H1 (cell line): ENCODE results near the gene CES3. TPM values are rescaled to one million over a fixed set of nuclear protein-coding genes. Genes with fewer than 3 reads are reported as not detected.

Experiments used
- CTCF ChIA-PET: fragments of 300-600 bp; sonication (Branson Sonifier 250); formaldehyde crosslinking; loops from one replicate; lab custom pipeline; 2021; ENCODE audit not compliant: partially characterized antibody; lab: Charles Lee
- POLR2A ChIA-PET: fragments of 300-600 bp; sonication (Branson Sonifier 250); formaldehyde crosslinking; loops from one replicate; lab custom pipeline; 2021; ENCODE audit warnings: inconsistent platforms; ENCODE audit not compliant: partially characterized antibody; lab: Charles Lee
- DNase-seq, 2 experiments: peaks; one replicate each; pipeline versions ENCODE4 v3.0.0 to v3.0.0-alpha.2; 2010 to 2022; ENCODE audit warnings: low spot score in 2 of 2, low read depth in 1 of 2, mixed read lengths in 1 of 2
- FAIRE-seq: peaks from 2 replicates; lab custom pipeline; 2011; peaks lifted over from hg19 to GRCh38; lab: Jason Lieb, UNC
- H2AFZ ChIP-seq: 2 replicates; pipeline ENCODE4 v1.8.1; 2012; ENCODE audit warnings: low read length, inconsistent platforms
- H2AK5ac ChIP-seq: 2 replicates; pipeline ENCODE4 v1.6.1; 2013; ENCODE audit warnings: low read depth, low read length
- H2BK120ac ChIP-seq: replicated peaks from 2 replicates; pipeline ENCODE3; 2013; ENCODE audit warnings: low read depth, low read length, inconsistent platforms
- H2BK12ac ChIP-seq: 2 replicates; pipeline ENCODE4 v1.6.1; 2013; ENCODE audit warnings: low read depth, low read length
- H2BK15ac ChIP-seq: 2 replicates; pipeline ENCODE4 v1.6.1; 2013; ENCODE audit warnings: low read length
- H2BK20ac ChIP-seq: 2 replicates; pipeline ENCODE4 v1.6.1; 2013; ENCODE audit warnings: low read length
- H2BK5ac ChIP-seq: 2 replicates; pipeline ENCODE4 v1.6.1; 2013; ENCODE audit warnings: low read depth, low read length
- H3K14ac ChIP-seq: 2 replicates; pipeline ENCODE4 v1.6.1; 2013; ENCODE audit warnings: inconsistent platforms; ENCODE audit not compliant: insufficient read length
- H3K18ac ChIP-seq: 2 replicates; pipeline ENCODE4 v1.6.1; 2013; ENCODE audit warnings: low read length; ENCODE audit errors: extremely low read depth
- H3K23ac ChIP-seq: 2 replicates; pipeline ENCODE4 v1.6.1; 2013; ENCODE audit warnings: inconsistent platforms; ENCODE audit not compliant: insufficient read length
- H3K23me2 ChIP-seq: 2 replicates; pipeline ENCODE4 v1.6.1; 2013; ENCODE audit warnings: low read depth, low read length
- H3K27ac ChIP-seq: 2 replicates; pipeline ENCODE4 v1.6.1; 2011; ENCODE audit warnings: low read depth, low read length, inconsistent platforms
- H3K27me3 ChIP-seq, 4 experiments: replicated peaks in 1 of 4; 1 replicate in 1 of 4; 2 replicates in 3 of 4; pipeline versions ENCODE4 v1.6.1 to v1.8.1; 2011 to 2013; ENCODE audit warnings: low read length in 3 of 4, mild to moderate bottlenecking in 3 of 4, inconsistent platforms in 2 of 4, mixed read lengths in 2 of 4, moderate library complexity in 1 of 4; ENCODE audit not compliant: control insufficient read depth in 3 of 4, insufficient read depth in 3 of 4; ENCODE audit errors: extremely low read depth in 1 of 4
- H3K36me3 ChIP-seq, 4 experiments: 2 replicates each; pipeline versions ENCODE4 v1.6.1 to v1.8.1; 2011 to 2013; ENCODE audit warnings: mild to moderate bottlenecking in 4 of 4, low read length in 3 of 4, moderate library complexity in 2 of 4, control low read depth in 1 of 4, inconsistent platforms in 1 of 4; ENCODE audit not compliant: insufficient read depth in 4 of 4, control insufficient read depth in 2 of 4
- H3K4ac ChIP-seq: replicated peaks from 2 replicates; pipeline ENCODE3; 2013; ENCODE audit warnings: low read length, low read depth, mixed read lengths, inconsistent platforms; ENCODE audit not compliant: insufficient read length
- H3K4me1 ChIP-seq, 4 experiments: replicated peaks in 1 of 4; 1 replicate in 1 of 4; 2 replicates in 3 of 4; pipeline versions ENCODE4 v1.6.1 to v1.8.1; 2011 to 2013; ENCODE audit warnings: low read length in 3 of 4, inconsistent platforms in 2 of 4, mixed read lengths in 1 of 4; ENCODE audit not compliant: insufficient read depth in 4 of 4, control insufficient read depth in 3 of 4
- H3K4me2 ChIP-seq, 2 experiments: 2 replicates each; pipeline versions ENCODE4 v1.6.1 to v1.8.1; 2011 to 2013; ENCODE audit warnings: low read depth in 2 of 2, low read length in 2 of 2, control low read depth in 1 of 2, inconsistent platforms in 1 of 2, mild to moderate bottlenecking in 1 of 2; ENCODE audit not compliant: insufficient read depth in 1 of 2
- H3K4me3 ChIP-seq, 4 experiments: fragments of 200-600, 300-600 bp in 1 of 4; sonication (generic), shearing (Covaris generic), sonication (Bioruptor Twin) in 1 of 4; 2 replicates each; pipeline versions ENCODE4 v1.5.1 to v1.8.1; 2011 to 2016; ENCODE audit warnings: low read length in 4 of 4, low read depth in 3 of 4, control low read depth in 2 of 4, inconsistent platforms in 2 of 4, mild to moderate bottlenecking in 2 of 4, mixed read lengths in 1 of 4, moderate library complexity in 1 of 4; ENCODE audit not compliant: insufficient read depth in 2 of 4; ENCODE audit errors: extremely low read depth in 1 of 4
- H3K56ac ChIP-seq: replicated peaks from 2 replicates; pipeline ENCODE3; 2013; ENCODE audit warnings: low read depth, mild to moderate bottlenecking, mixed read lengths, low read length, inconsistent platforms; ENCODE audit not compliant: insufficient read length
- H3K79me1 ChIP-seq: 2 replicates; pipeline ENCODE4 v1.6.1; 2013; ENCODE audit warnings: low read depth, low read length, control low read depth
- H3K79me2 ChIP-seq, 2 experiments: 2 replicates each; pipeline versions ENCODE4 v1.6.1 to v1.8.1; 2012 to 2013; ENCODE audit warnings: low read length in 2 of 2, mild to moderate bottlenecking in 2 of 2, inconsistent platforms in 1 of 2; ENCODE audit not compliant: insufficient read depth in 2 of 2, control insufficient read depth in 1 of 2
- H3K9ac ChIP-seq, 4 experiments: replicated peaks in 1 of 4; 1 replicate in 1 of 4; 2 replicates in 3 of 4; pipeline versions ENCODE4 v1.6.1 to v1.8.1; 2011 to 2013; ENCODE audit warnings: low read depth in 3 of 4, low read length in 3 of 4, control low read depth in 2 of 4, mild to moderate bottlenecking in 2 of 4, moderate library complexity in 2 of 4, inconsistent platforms in 1 of 4; ENCODE audit errors: extremely low read depth in 1 of 4
- H3K9me3 ChIP-seq, 2 experiments: 2 replicates each; pipeline versions ENCODE4 v1.6.1 to v1.8.1; 2012 to 2013; ENCODE audit warnings: mild to moderate bottlenecking in 2 of 2, moderate library complexity in 2 of 2, control low read depth in 1 of 2, inconsistent platforms in 1 of 2, low read depth in 1 of 2, low read length in 1 of 2, mixed read lengths in 1 of 2; ENCODE audit not compliant: insufficient read depth in 2 of 2
- H4K20me1 ChIP-seq, 2 experiments: replicated peaks in 1 of 2; 2 replicates each; pipeline versions ENCODE3 to v1.8.1; 2011 to 2013; ENCODE audit warnings: inconsistent platforms in 2 of 2, low read length in 2 of 2, mild to moderate bottlenecking in 1 of 2; ENCODE audit not compliant: insufficient read depth in 2 of 2, control insufficient read depth in 1 of 2
- H4K5ac ChIP-seq: 2 replicates; pipeline ENCODE4 v1.6.1; 2013; ENCODE audit warnings: low read length, low read depth, mixed read lengths, inconsistent platforms; ENCODE audit not compliant: insufficient read length
- H4K8ac ChIP-seq: 2 replicates; pipeline ENCODE4 v1.8.0; 2013; ENCODE audit warnings: mild to moderate bottlenecking, moderate library complexity, low read length, inconsistent platforms; ENCODE audit not compliant: insufficient read depth; ENCODE audit errors: extremely low read depth
- H4K91ac ChIP-seq: replicated peaks from 2 replicates; pipeline ENCODE3; 2013; ENCODE audit warnings: low read length, mixed read lengths, inconsistent platforms; ENCODE audit not compliant: insufficient read length
- CTBP2 ChIP-seq: IDR thresholded peaks from 2 replicates; pipeline ENCODE4 v1.7.0; 2011; ENCODE audit warnings: borderline replicate concordance, mild to moderate bottlenecking, moderate library complexity, mixed read lengths, low read length; ENCODE audit not compliant: insufficient read depth, insufficient read length
- EP300 ChIP-seq, 2 experiments: IDR thresholded peaks; 1 replicate in 1 of 2; 2 replicates in 1 of 2; pipeline ENCODE4 v1.6.1; 2011 to 2012; ENCODE audit warnings: low read depth in 2 of 2, low read length in 2 of 2, mild to moderate bottlenecking in 2 of 2, borderline replicate concordance in 1 of 2, inconsistent platforms in 1 of 2, moderate library complexity in 1 of 2
- HDAC6 ChIP-seq: IDR thresholded peaks from one replicate; pipeline ENCODE4 v1.7.1; 2012; ENCODE audit warnings: low read depth, mild to moderate bottlenecking, inconsistent platforms, low read length, moderate library complexity
- NANOG ChIP-seq: IDR thresholded peaks from 2 replicates; pipeline ENCODE4 v1.6.1; 2011; ENCODE audit warnings: low read length, low read depth, mild to moderate bottlenecking, inconsistent platforms; ENCODE audit not compliant: insufficient read depth, poor library complexity, severe bottlenecking
- PHF8 ChIP-seq: fragments of 200-600 bp; sonication (generic); conservative IDR thresholded peaks from 2 replicates; pipeline ENCODE4 v1.7.1; 2012; ENCODE audit warnings: low read depth, mild to moderate bottlenecking, inconsistent platforms, low read length, moderate library complexity
- POU5F1 ChIP-seq: IDR thresholded peaks from 2 replicates; pipeline ENCODE4 v1.6.1; 2011; ENCODE audit warnings: low read depth, mild to moderate bottlenecking, low read length, moderate library complexity
- RBBP5 ChIP-seq: IDR thresholded peaks from 2 replicates; pipeline ENCODE4 v1.7.1; 2012; ENCODE audit warnings: low read depth, mild to moderate bottlenecking, inconsistent platforms, low read length, moderate library complexity, borderline replicate concordance
- WGBS, 2 experiments: shearing (Covaris generic) in 1 of 2; methylation state at CpG; one replicate each; pipeline versions ENCODE4 v1.1.6 to v1.1.7; 2013 to 2015; ENCODE audit warnings: low lambda C conversion rate in 2 of 2, mixed read lengths in 2 of 2, inconsistent platforms in 1 of 2, low coverage in 1 of 2, missing lambda C conversion rate in 1 of 2; ENCODE audit not compliant: insufficient replicate concordance in 2 of 2, insufficient coverage in 1 of 2, insufficient read length in 1 of 2; ENCODE audit errors: extremely low coverage in 1 of 2, missing lambda C conversion rate in 1 of 2; 5-methylcytosine and 5-hydroxymethylcytosine counted together
- polyA plus RNA-seq, 7 experiments: library from polyadenylated mRNA; depleted of rRNA in 3 of 7; stranded (reverse) in 5 of 7; unstranded in 2 of 7; fragments of >200 nt in 5 of 7; fragments of 200-250 nt in 2 of 7; gene quantifications; 1 replicate in 5 of 7; 2 replicates in 1 of 7; 4 replicates in 1 of 7; pipeline versions ENCODE4 v1.2.1 to v1.2.3, GENCODE V29; 2011 to 2013; ENCODE audit warnings: missing spikeins in 2 of 7, mixed read lengths in 2 of 7
- total RNA-seq: library from RNA; stranded (reverse); fragmentation: NEBNext Ultra II Directional; extraction: Animal tissue kit (Norgen Biotek cat#: 25700); gene quantifications from 2 replicates; pipeline ENCODE4 v1.2.1, GENCODE V29; 2021

Gene CES3
- total and polyA plus RNA-seq, 2 of the 8 experiments (the other 6 are each of a cell fraction or from before 2014, with no cell fraction given) = 1.6 to 2.2 TPM

DNA sequence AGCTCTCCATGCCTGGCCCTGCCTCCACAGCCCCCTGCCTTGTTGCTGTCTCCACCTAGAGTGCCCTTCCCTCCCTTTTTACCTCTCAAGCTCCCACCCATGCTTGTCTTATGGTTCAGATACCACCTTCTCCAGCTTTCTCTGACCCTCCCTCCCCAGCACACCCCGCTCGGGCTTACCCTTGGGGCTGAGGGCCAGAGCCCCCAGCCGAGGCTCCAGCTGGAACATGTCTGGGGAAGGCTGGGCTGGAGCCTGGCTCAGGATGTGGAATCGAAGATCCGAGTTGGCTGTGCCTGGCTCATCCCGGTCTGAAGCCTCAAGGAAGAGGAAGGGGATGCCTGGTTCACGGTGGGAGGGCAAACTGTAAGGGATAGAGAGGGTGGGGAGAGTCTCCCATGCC, 46.0 kb upstream of the CES3 start:
- H3K27ac ChIP-seq = no peak overlapping the region
- H4K91ac ChIP-seq = no peak overlapping the region
- WGBS, 2 experiments = 89% methylated on average over 7 of the region's 7 CpGs; no CpG with 5 or more reads in 1 of the 2 experiments
- H2BK20ac ChIP-seq = no peak overlapping the region
- H3K9me3 ChIP-seq = no peaks in the 10 kb centered on the region
- no peak overlapping the region for H3K23ac ChIP-seq
- H3K23me2 ChIP-seq = peaks cover 3% of the 10 kb centered on the region; the same call in 1 of the 2 replicates
- H2BK15ac ChIP-seq = no peak overlapping the region
- H3K9ac ChIP-seq = no peak overlapping the region
- H4K20me1 ChIP-seq = peaks cover 0 to 5% of the 10 kb centered on the region in 2 experiments
- no peak for FAIRE-seq
- no peak overlapping the region for H3K14ac ChIP-seq
- no peak overlapping the region for H3K56ac ChIP-seq
- H2AFZ ChIP-seq = no peak overlapping the region
- H4K5ac ChIP-seq = no peak overlapping the region
- H3K79me2 ChIP-seq = no peaks in the 10 kb centered on the region
- H2AK5ac ChIP-seq = no peak overlapping the region
- H2BK120ac ChIP-seq = no peak overlapping the region
- H3K4me2 ChIP-seq = no peak overlapping the region
- ChIA-PET POLR2A (no interaction called here), CTCF (interaction anchor here (0.8 to 42.0 kb wide), 3 partner anchors 1 to 16 kb away, joined by 3 to 1009 read pairs (median 1009); partner anchors contain the start of genes CDH16, PDP2 and RRAD)
- H3K18ac ChIP-seq = no peak overlapping the region
- H2BK12ac ChIP-seq = no peak overlapping the region
- no peaks in the 10 kb centered on the region for H3K79me1 ChIP-seq
- no peak for DNase-seq
- H3K4me1 ChIP-seq = peaks cover 0 to under 1% (median 0%) of the 10 kb centered on the region in 4 experiments; a peak in 1 of 7 replicates
- no peak for TF ChIP-seq NANOG
- no peak for TF ChIP-seq CTBP2
- TF ChIP-seq EP300 (IDR thresholded peaks at IDR 0.05; ENCODE audit: borderline replicate concordance in 1 of 2, low read depth in 2 of 2, low read length in 2 of 2) = no peak
- no peak for TF ChIP-seq HDAC6
- no peak for TF ChIP-seq PHF8
- TF ChIP-seq RBBP5 = no peak
- no peak for TF ChIP-seq POU5F1
- peaks cover 0 to 3% (median under 1%) of the 10 kb centered on the region in 4 experiments; a peak in 3 of 7 replicates for H3K27me3 ChIP-seq
- no peaks in the 10 kb centered on the region for H3K36me3 ChIP-seq
- H4K8ac ChIP-seq = no peak overlapping the region
- no peak overlapping the region for H3K4ac ChIP-seq
- no peak overlapping the region for H2BK5ac ChIP-seq
- no peak overlapping the region for H3K4me3 ChIP-seq
